HepG2 (cell line): ENCODE measurements around the gene EPHX1. TPM values are rescaled to one million over a fixed set of nuclear protein-coding genes. Genes with fewer than 3 reads are reported as not detected.
A peak's percentile ranks its signal among the peaks of the same experiment; 100 is the strongest.

Source experiments
- ATAC-seq: fragments of 200-7000 bp; cut with Tn5 transposase; 3 replicates; pipeline ENCODE4 v1.9.1; 2020; ENCODE audit warnings: mild to moderate bottlenecking, moderate library complexity
- BruUV-seq: library from RNA; stranded (reverse); fragments of 400-500 nt; replicated peaks from 2 replicates; lab custom pipeline; 2021; lab: Mats Ljungman, UMichigan
- CTCF ChIA-PET: fragments of 300-600 bp; formaldehyde crosslinking; extraction: SDS; loops from one replicate; lab custom pipeline; 2021; ENCODE audit warnings: low total read pairs, inconsistent platforms, low intra/inter-chr PET ratio; lab: Yijun Ruan, JAX
- POLR2A ChIA-PET: fragments of 350-600 bp; sonication (Branson Sonifier 250); formaldehyde crosslinking; loops from one replicate; lab custom pipeline; 2020; ENCODE audit warnings: antibody characterized with exemption, inconsistent platforms; lab: Yijun Ruan, JAX
- DNase-seq: peaks from one replicate; pipeline ENCODE4 v3.0.0-alpha.2; 2015; ENCODE audit warnings: low spot score
- FAIRE-seq: peaks from 3 replicates; lab custom pipeline; 2011; peaks lifted over from hg19 to GRCh38; lab: Jason Lieb, UNC
- H2AFZ ChIP-seq: one replicate; pipeline ENCODE4 v1.6.1; 2011; ENCODE audit warnings: low read length, inconsistent platforms
- H3K27ac ChIP-seq: fragments of 300-600 bp; 3 replicates; pipeline ENCODE4 v1.8.0; 2011; ENCODE audit warnings: mixed run types, mild to moderate bottlenecking, mixed read lengths, low read length, inconsistent platforms; ENCODE audit not compliant: insufficient read depth; ENCODE audit errors: extremely low read length
- H3K27me3 ChIP-seq, 2 experiments: fragments of 200-600 bp in 1 of 2; 2 replicates in 1 of 2; 3 replicates in 1 of 2; pipeline versions ENCODE4 v1.6.0 to v1.8.0; 2011; ENCODE audit warnings: low read length in 2 of 2, mild to moderate bottlenecking in 2 of 2, moderate library complexity in 2 of 2, inconsistent platforms in 1 of 2; ENCODE audit not compliant: insufficient read depth in 2 of 2, control insufficient read depth in 1 of 2
- H3K36me3 ChIP-seq, 2 experiments: fragments of 200-600 bp in 1 of 2; replicated peaks in 1 of 2; 2 replicates in 1 of 2; 3 replicates in 1 of 2; pipeline versions ENCODE4 v1.5.1 to v1.8.0; 2011; ENCODE audit warnings: low read length in 2 of 2, inconsistent platforms in 1 of 2; ENCODE audit not compliant: insufficient read depth in 2 of 2, control insufficient read depth in 1 of 2
- H3K4me1 ChIP-seq: 2 replicates; pipeline ENCODE4 v1.5.1; 2012; ENCODE audit warnings: low read length, inconsistent platforms; ENCODE audit not compliant: insufficient read depth
- H3K4me2 ChIP-seq: 2 replicates; pipeline ENCODE4 v1.6.0; 2011; ENCODE audit warnings: low read depth, low read length, inconsistent platforms
- H3K4me3 ChIP-seq, 3 experiments: fragments of 200-600 bp in 1 of 3; sonication (generic), shearing (Covaris generic) in 1 of 3; replicated peaks in 1 of 3; 2 replicates each; pipeline ENCODE4 v1.5.1; 2011 to 2016; ENCODE audit warnings: low read length in 3 of 3, inconsistent platforms in 2 of 3, low read depth in 2 of 3, mild to moderate bottlenecking in 2 of 3, control low read depth in 1 of 3, mixed read lengths in 1 of 3; ENCODE audit not compliant: insufficient read depth in 1 of 3
- H3K79me2 ChIP-seq: one replicate; pipeline ENCODE4 v1.6.1; 2011; ENCODE audit warnings: low read length, inconsistent platforms; ENCODE audit not compliant: insufficient read depth
- H3K9ac ChIP-seq: 2 replicates; pipeline ENCODE4 v1.6.0; 2011; ENCODE audit warnings: mild to moderate bottlenecking, low read depth, low read length, inconsistent platforms; ENCODE audit not compliant: insufficient read depth
- H3K9me3 ChIP-seq: 2 replicates; pipeline ENCODE4 v1.5.1; 2012; ENCODE audit warnings: mild to moderate bottlenecking, low read length
- H4K20me1 ChIP-seq: 2 replicates; pipeline ENCODE4 v1.6.0; 2011; ENCODE audit warnings: inconsistent platforms, mild to moderate bottlenecking, low read length, moderate library complexity; ENCODE audit not compliant: insufficient read depth
- WGBS: methylation state at CpG from one replicate; pipeline ENCODE4 v1.1.6; 2017; ENCODE audit warnings: low lambda C conversion rate; 5-methylcytosine and 5-hydroxymethylcytosine counted together
- in situ Hi-C: cut with HindIII; loops from 2 replicates; pipeline ENCODE4 v1.10.0; 2017; ENCODE audit warnings: low pct_unique_long_range_greater_than_20kb; ENCODE audit not compliant: extremely low pct_ligation_motif_present
- intact Hi-C: fragments of 100-400 bp; cut with micrococcal nuclease; formaldehyde crosslinking; loops from one replicate; pipeline ENCODE4 v1.10.0; 2022; ENCODE audit not compliant: unreplicated experiment
- polyA plus RNA-seq, 8 experiments: library from polyadenylated mRNA; depleted of rRNA in 3 of 8; stranded (reverse) in 7 of 8; unstranded in 1 of 8; fragments of >200 nt; fragmentation: Illumina TruSeq in 4 of 8; extraction: Trizol in 4 of 8; gene quantifications; 2 replicates each; pipeline versions ENCODE4 v1.2.1 to v1.2.3, GENCODE V29; 2011 to 2016; ENCODE audit warnings: low read depth in 4 of 8, missing spikeins in 1 of 8, mixed read lengths in 1 of 8; ENCODE audit not compliant: insufficient read depth in 1 of 8
- total RNA-seq, 5 experiments: library from RNA; depleted of rRNA; stranded (reverse); fragments of >200 nt; fragmentation: Illumina TruSeq; extraction: Trizol; gene quantifications; 2 replicates each; pipeline ENCODE4 v1.2.3, GENCODE V29; 2016; ENCODE audit warnings: low read depth in 1 of 5
- TF ChIP-seq, protein P1 (sequence below): sonication (generic); formaldehyde crosslinking; IDR thresholded peaks from 2 replicates; pipeline ENCODE4 v1.8.1; 2023; ENCODE audit warnings: mild to moderate bottlenecking, moderate library complexity, missing genetic modification reagents
- TF ChIP-seq, protein P2 (sequence below): sonication (generic); formaldehyde crosslinking; IDR thresholded peaks from 2 replicates; pipeline ENCODE4 v1.4.0; 2020; ENCODE audit warnings: missing genetic modification reagents

EPHX1 gene
- total and polyA plus RNA-seq, 2 of the 13 experiments (the other 11 are each of a cell fraction or from before 2014, with no cell fraction given): 27.7 to 36.5 TPM

DNA sequence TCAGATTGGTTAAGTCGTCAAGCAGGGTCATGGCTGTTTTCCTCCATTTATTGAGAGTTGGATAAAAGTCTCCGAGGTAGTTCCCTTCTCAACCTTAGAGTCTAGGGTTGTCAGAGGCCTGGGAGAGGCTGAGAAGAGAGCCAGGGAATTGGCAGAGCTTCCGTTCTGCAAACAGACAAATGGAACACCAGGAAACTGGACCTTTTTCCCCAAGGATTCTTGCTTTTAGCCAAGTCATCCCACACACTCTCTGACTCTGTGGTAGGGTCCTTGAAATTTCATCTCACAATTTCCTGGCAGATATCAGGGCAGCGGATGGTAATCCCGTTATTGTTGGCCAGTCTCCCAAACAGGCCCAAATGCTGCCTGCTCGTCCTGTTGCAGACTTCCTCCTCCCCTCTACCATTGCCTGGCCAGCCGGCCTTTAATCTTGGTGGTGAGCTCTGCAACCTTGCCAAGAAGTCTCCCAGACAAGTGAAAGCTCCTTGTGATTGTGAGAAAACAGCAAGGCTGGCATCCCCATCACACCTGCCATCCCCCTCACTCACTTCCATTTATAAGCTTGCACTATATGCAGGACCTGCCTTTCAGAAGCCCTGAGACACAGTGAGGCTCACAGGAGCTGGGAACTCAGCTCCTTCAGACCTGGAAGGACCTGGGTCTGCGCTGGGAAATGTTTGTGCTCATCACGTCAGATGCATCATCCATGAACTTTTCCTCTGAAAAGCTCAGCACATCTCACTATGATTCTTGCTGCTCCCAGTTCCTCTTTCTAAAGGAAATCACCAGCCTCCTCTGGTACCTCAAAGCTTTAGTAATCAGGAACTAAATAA is 46.0 kb upstream of the EPHX1 start:
- no peaks in the 10 kb centered on the region for H3K36me3 ChIP-seq
- no peaks in the 10 kb centered on the region for H4K20me1 ChIP-seq
- ChIA-PET POLR2A (interaction anchor here (1.3 to 1.8 kb wide), 2 partner anchors 14 to 17 kb away, joined by 6 to 9 read pairs; partner anchors contain the start of gene SRP9), CTCF (no interaction called here)
- H3K27me3 ChIP-seq: no peaks in the 10 kb centered on the region
- in situ Hi-C loops (no loop called here), intact Hi-C loops (no loop called here)
- TF ChIP-seq, protein P1, sequence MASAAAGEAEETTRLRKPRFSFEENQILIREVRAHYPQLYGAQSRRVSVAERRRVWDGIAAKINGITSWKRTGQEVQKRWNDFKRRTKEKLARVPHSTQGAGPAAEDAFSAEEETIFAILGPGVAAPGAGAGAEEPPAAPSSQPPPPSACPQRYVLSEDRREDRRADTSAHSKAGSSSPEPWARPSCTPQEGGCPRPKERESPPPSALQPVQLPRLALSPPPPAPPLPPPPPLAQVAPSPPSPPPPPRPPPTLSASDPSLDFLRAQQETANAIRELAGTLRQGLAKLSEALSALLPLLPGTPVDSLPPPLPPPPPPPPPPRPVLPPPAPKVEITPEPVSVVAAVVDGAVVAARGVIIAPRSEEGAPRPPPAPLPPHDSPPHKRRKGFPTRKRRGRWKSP (CRISPR knock-in tag): no peak
- TF ChIP-seq, protein P2, sequence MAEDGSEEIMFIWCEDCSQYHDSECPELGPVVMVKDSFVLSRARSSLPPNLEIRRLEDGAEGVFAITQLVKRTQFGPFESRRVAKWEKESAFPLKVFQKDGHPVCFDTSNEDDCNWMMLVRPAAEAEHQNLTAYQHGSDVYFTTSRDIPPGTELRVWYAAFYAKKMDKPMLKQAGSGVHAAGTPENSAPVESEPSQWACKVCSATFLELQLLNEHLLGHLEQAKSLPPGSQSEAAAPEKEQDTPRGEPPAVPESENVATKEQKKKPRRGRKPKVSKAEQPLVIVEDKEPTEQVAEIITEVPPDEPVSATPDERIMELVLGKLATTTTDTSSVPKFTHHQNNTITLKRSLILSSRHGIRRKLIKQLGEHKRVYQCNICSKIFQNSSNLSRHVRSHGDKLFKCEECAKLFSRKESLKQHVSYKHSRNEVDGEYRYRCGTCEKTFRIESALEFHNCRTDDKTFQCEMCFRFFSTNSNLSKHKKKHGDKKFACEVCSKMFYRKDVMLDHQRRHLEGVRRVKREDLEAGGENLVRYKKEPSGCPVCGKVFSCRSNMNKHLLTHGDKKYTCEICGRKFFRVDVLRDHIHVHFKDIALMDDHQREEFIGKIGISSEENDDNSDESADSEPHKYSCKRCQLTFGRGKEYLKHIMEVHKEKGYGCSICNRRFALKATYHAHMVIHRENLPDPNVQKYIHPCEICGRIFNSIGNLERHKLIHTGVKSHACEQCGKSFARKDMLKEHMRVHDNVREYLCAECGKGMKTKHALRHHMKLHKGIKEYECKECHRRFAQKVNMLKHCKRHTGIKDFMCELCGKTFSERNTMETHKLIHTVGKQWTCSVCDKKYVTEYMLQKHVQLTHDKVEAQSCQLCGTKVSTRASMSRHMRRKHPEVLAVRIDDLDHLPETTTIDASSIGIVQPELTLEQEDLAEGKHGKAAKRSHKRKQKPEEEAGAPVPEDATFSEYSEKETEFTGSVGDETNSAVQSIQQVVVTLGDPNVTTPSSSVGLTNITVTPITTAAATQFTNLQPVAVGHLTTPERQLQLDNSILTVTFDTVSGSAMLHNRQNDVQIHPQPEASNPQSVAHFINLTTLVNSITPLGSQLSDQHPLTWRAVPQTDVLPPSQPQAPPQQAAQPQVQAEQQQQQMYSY: peak; percentile 43; the same call in 1 of the 2 replicates
- WGBS: 97% methylated on average over 9 of the region's 9 CpGs
- ATAC-seq (no peak), DNase-seq (no peak), FAIRE-seq (no peak)
- H3K79me2 ChIP-seq: no peaks in the 10 kb centered on the region
- H3K9ac ChIP-seq: no peak overlapping the region
- H3K4me1 ChIP-seq: peaks cover 69% of the 10 kb centered on the region
- no peak overlapping the region for H3K4me3 ChIP-seq
- H3K4me2 ChIP-seq: no peak overlapping the region
- H3K9me3 ChIP-seq: no peaks in the 10 kb centered on the region
- H2AFZ ChIP-seq: no peak overlapping the region
- BruUV-seq: no TSS peak
- H3K27ac ChIP-seq: no peak overlapping the region
